Suppressor macrophage treated with lipopolysaccharide for 1 hour (primary cell): Measurements from ENCODE around the gene STEAP3.

ENCODE experiments used
- DNase-seq, 3 donors: peaks; one replicate each; pipeline ENCODE4 v3.0.0-alpha.2; 2020 to 2022

STEAP3 gene

GRCh38 chr2:119223521-119224390 lies at the start of gene STEAP3:
Gene STEAP3, plus strand, starts transcription at chr2:119223834. Its CDS starts 7,179 bp downstream, at chr2:119231013.
- DNase-seq: peak; percentile 61 to 80 (median 61)

- DNase-seq: peak; percentile 70 to 89 (median 84)
Measured at GRCh38 chr2:119174216-119174992, 49.2 kb upstream of the STEAP3 start.

- DNase-seq: no peak
Measured at GRCh38 chr2:119174993-119175347, 48.7 kb upstream of the STEAP3 start.

GRCh38 chr2:119175517-119175916 lies 48.1 kb upstream of the STEAP3 start:
- no peak for DNase-seq

GRCh38 chr2:119177171-119177837 lies 46.3 kb upstream of the STEAP3 start:
- no peak for DNase-seq

GRCh38 chr2:119177838-119178190 lies 45.8 kb upstream of the STEAP3 start:
- no peak for DNase-seq

GRCh38 chr2:119178776-119179175 lies 44.9 kb upstream of the STEAP3 start:
- no peak for DNase-seq

GRCh38 chr2:119179202-119179601 lies 44.4 kb upstream of the STEAP3 start:
- no peak for DNase-seq

- no peak for DNase-seq
Measured at GRCh38 chr2:119179991-119180390, 43.6 kb upstream of the STEAP3 start.

- no peak for DNase-seq
Measured at GRCh38 chr2:119180892-119181291, 42.7 kb upstream of the STEAP3 start.

- DNase-seq: no peak
Measured at GRCh38 chr2:119181391-119181790, 42.2 kb upstream of the STEAP3 start.

GRCh38 chr2:119181791-119182445 lies 41.7 kb upstream of the STEAP3 start:
- no peak for DNase-seq

- peak; percentile 27 to 49 (median 34) for DNase-seq
Measured at GRCh38 chr2:119184512-119184911, 39.1 kb upstream of the STEAP3 start.

GRCh38 chr2:119190321-119191111 lies 33.1 kb upstream of the STEAP3 start:
- DNase-seq: no peak

- DNase-seq: no peak
Measured at GRCh38 chr2:119192893-119193292, 30.7 kb upstream of the STEAP3 start.

- no peak for DNase-seq
Measured at GRCh38 chr2:119195001-119195400, 28.6 kb upstream of the STEAP3 start.

- DNase-seq: no peak
Measured at GRCh38 chr2:119195887-119196286, 27.7 kb upstream of the STEAP3 start.

- DNase-seq: no peak
Measured at GRCh38 chr2:119196301-119197125, 27.1 kb upstream of the STEAP3 start.

- DNase-seq: no peak
Measured at GRCh38 chr2:119197126-119197405, 26.6 kb upstream of the STEAP3 start.

- no peak for DNase-seq
Measured at GRCh38 chr2:119197529-119198239, 25.9 kb upstream of the STEAP3 start.
